ENCODE data around the gene FAM168B.

DNA sequence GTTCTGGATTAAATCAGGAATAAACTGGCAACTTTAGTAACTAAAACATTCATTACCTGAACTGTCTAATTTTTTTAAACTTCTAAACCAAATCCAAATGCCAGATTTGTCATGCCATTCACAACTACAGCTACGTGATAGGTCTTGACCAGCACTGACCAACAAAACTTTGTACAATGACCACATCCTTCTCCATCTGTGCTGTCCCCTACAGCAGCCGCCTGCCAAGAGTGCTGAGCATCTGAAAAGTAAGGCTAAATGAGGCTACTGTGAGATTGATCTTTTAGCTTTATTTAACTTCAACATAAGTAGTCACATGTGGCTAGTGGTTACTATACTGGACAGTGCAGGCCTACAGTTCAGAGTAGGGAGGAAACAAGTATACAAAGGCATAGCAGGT, 7.6 kb downstream of the FAM168B start:
- TF ChIP-seq POLR2A (IDR thresholded peaks at IDR 0.05) = no peak
- no peak for TF ChIP-seq EP300 (IDR thresholded peaks at IDR 0.05)
- no peak for TF ChIP-seq CTCF (IDR thresholded peaks at IDR 0.05)
